Activated CD4-positive, alpha-beta T cell treated with anti-CD3 and anti-CD28 coated beads, Interleukin-2, amount 50 U/mL, for 1 hour (primary cell): ENCODE results near the gene FGL2.
"Not testable (repeated sequence)": the region's sequence is repeated elsewhere in the genome, so short reads cannot be mapped to it uniquely, and the experiment has no call there.

Experiments used
- DNase-seq: peaks from one replicate; pipeline ENCODE4 v3.0.0-alpha.2; 2020

The FGL2 gene

DNA sequence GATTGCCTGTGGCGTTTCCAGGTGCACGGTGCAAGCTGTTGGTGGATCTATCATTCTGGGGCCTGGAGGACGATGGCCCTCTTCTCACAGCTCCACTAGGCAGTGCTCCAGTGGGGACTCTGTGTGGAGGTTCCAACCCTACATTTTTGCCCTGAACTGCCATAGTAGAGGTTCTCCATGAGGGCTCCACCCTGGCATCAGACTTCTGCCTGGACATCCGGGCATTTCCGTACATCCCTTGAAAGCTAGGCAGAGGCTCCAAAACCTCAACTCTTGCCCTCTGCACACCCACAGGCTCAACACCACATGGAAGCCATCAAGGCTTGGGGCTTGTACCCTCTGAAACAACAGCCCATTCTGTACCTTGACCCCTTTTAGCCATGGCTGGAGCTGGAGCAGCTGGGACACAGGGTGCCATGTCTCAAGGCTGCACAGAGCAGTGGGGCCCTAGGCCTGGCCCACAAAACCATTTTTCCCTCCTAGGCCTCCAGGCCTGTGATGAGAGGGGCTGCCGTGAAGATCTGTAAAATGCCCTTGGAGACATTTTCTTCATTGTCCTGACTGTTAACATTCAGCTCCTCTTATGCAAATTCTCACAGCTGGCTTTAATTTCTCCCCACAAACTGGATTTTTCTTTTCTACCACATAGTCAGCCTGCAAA lies 10.0 kb upstream of the FGL2 start:
- DNase-seq, result no peak

DNA sequence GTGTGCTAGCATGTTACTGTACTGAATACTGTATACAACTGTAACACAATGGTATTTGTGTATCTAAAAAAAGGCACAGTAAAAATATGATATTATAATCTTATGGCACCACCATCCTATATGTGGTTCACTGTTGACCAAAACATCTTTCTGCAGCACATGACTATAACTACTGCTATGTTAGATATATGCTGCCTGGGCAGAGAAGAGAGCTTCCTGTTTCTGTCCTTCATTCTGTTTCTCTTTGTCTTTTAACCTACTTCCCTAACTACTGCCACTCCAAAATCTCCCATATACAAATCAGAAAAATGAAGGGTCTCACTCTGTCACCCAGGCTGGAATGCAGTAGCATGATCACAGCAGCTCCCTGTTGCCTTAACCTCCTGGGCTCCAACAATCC lies 8.8 kb upstream of the FGL2 start:
- DNase-seq, result no peak

DNA sequence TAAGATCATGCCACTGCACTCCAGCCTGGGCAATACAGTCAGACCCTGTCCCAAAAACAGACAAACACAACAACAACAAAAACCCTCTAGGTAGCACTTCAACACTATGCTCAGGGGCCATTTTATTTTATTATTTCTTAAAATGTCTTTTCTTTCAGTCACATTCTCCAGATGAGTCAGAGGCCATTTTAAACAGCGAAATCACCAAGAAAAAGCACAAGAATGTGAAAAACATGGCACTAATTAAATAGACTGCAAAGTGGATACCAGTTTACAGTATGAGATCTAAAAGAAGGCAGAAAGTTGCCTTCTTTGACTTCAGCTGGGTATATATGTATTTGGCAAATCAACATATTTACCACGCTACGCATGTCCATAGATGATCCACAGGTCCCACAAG lies 6.1 kb upstream of the FGL2 start:
- no peak for DNase-seq

DNA sequence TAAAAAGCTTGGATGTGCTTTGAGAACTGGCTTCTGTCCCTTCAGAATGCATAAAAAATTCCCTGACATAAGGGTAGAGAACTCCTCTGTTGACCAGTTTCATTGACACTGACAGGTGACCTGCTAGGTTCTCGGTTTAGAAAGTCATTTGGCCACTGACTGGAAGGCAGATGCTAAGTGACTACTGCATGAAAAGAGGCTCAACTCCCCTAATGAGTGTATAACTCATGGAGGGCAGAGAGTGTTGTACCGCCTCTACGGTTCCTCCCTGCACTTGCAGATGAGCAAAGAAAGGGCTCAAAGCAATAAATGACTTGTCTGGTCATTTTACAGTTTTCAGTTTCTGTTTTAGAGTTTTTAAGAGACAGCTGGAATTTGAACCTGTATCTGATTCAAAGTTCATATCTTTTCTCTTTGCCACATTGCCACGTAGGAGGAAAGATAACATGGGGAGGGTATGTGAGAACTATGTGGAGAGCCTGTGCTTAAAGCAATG lies 2.9 kb upstream of the FGL2 start:
- no peak for DNase-seq

DNA sequence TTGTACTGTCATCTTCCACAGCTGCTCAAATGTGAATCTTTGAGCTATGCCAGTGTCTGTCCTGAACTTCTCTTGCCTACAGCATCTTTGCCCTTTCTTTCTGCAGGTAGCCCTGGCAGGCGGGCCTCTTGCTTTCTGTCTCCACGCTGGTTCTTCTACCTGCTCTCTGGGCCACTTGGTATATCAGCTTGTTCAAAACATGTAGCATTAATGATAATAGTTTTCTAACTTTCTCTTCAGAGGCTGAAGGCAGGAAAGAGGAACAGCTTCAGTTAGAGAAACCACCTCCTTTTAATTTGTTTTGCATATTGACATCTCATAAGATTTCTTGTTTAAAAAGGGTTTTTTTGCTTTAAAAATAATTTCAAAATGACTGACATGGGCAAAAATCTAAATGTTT lies 923 bp upstream of the FGL2 start:
- DNase-seq, result no peak

DNA sequence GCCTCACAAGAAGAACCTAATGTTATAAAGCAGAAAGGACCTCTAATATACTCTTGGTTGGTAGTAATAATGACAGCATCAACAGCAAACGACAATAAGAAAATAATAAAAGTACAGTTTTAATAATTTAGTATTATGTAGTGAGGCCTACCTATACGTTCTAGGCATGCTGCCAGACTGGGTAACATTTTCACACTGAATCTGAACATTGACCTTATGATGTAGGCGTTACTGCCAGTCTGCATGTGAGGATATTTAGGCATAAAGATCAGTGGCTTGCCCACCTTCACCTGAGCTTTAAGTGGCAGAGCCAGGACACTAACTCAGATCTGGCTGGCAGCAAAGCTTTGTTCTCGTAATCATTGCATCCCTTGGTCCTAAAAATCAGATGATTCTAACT lies 2.5 kb downstream of the FGL2 start:
- DNase-seq, result no peak

DNA sequence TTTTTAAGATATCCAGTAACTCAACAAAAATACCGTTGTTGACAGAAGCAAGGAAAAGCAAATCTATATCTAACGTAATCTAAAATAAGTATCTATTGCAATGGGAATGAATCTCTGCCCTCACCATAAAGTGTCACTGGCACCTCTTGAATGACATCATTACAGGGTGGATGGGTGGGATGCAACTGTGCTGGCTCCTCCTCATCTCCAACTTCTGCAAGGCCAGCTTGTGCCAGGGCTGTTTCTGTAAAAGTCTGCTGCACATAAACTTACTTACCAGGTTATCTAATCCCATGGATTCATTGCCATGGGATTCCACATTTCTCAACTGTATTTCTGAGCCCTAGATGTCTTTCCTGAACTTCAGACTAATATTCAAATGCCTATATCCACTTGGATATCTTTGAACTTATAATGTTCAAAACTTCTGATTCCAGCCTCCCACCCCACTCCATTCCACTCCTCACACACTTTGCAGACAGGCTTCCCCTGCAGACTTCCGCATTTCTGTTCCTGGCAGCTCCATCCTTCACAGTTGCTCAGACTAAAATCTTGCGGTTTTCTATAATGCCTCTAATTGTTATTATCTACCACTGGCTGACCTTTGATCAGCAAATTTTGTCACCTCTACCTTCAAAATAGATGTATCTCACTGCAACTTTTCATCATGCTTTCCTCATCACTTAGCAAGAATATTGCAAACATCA lies 10.7 kb downstream of the FGL2 start:
- no peak for DNase-seq

DNA sequence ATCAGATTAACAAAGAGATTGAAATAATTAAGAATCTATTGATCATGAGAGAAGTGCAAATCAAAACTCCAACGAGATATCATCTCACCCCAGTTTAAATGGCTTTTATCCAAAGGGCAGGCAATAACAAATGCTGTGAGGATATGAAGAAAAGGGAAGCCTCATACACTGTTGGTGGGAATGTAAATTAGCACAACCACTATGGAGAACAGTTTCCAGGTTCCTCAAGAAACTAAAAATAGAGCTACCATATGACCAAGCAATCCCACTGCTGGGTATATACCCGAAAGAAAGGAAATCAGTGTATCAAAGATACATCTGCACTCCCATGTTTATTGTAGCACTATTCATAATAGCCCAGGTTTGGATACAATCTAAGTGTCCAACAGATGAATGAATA lies 13.8 kb downstream of the FGL2 start:
- no peak for DNase-seq

DNA sequence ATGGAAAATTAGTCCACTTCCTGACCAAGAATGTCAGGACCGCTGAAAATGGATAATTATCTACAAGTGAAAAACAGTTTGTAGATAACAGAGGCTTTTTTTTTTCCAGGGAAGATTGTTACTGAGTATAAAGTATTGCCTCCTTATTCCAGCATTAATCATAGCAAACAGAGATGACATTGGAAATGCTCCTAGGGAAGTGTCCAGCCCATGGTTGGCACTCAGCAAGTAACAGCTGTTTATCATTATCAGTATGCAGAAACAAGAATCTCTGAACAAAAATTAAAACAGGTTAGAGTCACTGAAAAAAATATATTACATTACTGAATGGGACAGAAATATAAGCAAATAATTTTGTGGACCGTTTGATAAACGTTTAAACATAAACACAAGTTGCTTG lies 14.6 kb downstream of the FGL2 start:
- no peak for DNase-seq

DNA sequence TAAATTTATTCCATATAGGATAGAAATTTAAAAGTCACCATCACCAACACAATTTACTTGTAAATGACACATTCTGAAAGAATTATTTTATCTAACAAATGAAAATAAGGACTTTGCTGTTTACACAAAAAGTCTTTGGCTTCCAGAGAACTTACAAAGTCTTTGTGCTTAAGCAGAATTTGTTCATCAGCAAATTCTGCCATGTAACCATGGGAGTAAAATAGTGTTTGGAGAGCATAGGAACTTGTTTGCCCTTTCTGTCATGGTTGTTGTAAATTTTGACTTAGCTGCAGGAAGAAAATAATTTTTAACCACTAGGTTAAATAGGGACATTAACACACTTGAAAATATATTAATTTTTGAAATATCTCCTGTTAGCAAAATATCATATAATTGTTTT lies 15.2 kb downstream of the FGL2 start:
- DNase-seq, result no peak

DNA sequence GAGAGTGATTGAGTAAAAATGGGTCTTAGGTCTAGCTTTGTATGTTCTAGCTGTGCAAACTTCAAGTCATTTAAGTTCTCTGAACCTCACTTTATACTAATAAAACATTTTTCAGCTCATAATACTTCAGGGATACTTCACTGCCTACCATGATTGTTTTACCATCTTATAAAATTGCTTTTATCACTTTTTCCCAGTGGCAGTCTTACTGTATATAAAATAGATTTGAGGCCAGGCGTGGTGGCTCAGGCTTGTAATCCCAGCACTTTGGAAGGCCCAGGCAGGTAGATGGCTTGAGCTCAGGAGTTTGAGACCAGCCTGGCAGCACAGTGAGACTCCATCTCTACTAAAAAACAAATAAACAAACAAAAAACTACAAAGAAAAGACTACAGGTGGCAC lies 17.4 kb downstream of the FGL2 start:
- DNase-seq, result no peak

DNA sequence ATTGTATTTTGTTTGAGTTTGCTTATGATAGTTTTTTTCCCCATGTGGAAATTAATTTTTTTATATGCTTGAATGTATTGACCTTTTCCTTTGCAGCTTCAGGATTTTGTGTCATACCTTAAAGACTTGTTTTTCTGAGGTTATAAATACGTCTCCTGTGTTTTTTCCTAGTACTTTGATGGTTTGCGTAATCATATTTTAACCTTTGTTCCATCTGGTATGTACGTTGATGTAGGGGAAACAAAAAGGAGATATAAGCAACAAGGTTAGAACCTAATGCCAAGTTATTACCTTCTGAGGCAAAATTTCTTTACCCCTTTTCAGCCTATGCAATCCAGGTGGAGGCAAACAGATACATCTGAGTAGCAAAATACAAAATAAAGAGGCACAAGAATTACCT lies 17.9 kb downstream of the FGL2 start:
- no peak for DNase-seq

DNA sequence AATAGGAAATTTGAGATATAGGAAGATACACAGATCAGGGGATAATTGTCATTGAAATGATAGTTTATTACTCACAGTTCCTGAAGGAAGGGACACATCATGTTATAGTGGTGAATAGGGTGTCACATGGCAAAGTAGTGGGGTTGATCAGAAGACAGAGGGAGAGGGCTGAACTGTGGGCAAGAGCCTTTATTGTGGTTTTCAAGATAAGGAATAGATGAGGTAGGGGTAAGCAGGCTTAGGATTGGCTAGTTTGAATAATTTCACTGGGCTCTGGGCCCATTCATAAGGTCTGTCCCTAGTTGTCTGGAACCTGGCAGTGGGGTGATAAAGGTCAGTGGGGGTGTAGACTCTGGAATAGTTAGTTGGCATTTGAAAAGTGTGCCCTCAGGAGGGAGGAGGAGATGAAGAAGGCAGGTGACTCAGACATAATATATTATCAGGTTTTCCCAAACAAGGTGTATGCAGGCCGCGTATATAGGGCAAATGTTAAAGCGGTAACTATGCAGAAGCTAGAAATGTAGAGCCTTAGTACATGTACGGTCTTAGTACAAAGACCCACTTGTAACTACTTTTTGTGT lies 18.5 kb downstream of the FGL2 start:
- DNase-seq, result no peak

DNA sequence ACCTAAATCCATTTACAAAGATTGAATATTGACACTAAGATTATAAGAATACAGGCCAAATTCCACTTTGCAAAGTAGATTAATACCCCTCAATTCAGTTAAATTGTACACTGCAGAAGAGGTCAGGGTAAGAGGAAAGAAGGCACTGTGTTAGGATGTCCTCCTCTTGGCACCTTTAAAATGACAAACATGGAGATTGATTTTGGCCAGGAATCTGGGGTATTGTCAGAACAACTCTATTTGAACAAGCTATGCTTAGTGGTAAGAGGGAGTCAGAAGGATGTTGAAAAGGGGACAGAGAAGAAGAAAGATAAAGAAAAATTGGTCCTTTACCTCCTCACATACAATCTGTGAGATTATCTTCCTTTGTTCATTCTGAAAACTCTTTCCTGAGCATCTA lies 21.6 kb downstream of the FGL2 start:
- not testable (repeated sequence) for DNase-seq

DNA sequence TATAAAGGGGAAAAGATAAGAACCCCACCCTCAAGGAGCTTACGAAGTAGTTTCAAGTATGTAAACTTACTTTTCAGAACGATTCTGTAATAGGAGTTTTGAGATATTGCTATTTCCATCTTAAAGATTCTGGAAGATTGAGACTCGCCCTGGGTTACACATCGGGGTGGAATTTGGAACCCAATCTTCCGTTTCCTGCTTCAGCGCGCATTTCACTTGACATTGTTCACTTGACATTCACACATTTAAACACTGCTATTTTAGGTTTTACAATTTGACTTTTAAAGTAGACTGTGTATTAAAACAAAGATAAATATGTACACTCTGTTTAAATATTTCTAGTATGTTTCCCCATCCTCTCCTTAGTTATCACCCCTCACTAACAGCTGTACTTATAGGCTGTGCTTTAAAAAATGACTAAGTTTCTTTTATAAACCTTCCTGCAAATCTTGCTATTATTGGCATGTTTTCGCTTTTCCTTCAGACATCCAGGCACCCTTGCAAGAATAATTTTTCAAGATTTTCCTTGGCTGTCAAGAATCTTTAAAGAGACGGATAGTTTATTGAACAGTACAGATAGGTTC lies 22.2 kb downstream of the FGL2 start:
- DNase-seq, result not testable (repeated sequence)

DNA sequence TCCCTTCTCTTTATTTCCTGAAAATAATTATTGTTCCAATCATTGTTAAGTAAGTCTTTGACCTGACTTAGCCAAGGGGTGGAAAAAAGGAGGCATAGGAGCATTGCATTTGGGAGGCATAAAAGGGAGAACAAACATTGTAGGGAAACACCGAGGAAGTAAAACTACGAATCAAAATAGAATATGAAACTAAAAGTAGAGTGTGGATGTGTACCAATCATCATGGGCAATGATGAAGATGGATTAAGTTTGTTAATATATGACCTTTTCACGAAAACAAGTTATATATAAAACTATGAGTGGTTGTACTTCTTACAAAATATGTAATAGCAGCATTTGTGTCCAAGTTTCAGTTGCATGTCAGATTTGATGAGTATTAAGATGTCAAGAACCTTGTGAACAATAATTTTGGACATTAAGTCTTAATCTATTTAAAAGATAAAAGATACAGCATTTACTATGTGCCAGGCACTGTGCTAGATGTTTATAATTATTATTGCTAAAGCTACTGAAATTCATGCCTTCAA lies 24.3 kb downstream of the FGL2 start:
- not testable (repeated sequence) for DNase-seq

DNA sequence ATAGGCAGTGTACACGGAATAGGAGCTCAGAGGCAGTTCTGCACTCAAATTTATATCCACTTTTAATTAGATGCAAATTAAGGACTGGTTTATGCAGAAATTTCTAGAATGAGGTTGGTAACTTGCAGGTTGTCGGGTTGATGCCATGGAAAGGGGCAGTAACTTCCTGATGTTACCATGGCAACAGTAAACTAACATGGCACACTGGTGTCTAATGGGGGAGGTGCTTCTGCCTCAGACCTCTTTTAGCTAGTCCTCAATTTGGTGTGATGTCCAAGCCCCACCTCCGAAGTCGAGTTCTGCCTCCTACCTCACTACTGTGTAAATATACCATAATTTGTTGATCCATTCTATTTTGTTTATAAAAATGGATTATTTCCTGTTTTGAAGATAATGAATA lies 25.2 kb downstream of the FGL2 start:
- DNase-seq, result not testable (repeated sequence)

DNA sequence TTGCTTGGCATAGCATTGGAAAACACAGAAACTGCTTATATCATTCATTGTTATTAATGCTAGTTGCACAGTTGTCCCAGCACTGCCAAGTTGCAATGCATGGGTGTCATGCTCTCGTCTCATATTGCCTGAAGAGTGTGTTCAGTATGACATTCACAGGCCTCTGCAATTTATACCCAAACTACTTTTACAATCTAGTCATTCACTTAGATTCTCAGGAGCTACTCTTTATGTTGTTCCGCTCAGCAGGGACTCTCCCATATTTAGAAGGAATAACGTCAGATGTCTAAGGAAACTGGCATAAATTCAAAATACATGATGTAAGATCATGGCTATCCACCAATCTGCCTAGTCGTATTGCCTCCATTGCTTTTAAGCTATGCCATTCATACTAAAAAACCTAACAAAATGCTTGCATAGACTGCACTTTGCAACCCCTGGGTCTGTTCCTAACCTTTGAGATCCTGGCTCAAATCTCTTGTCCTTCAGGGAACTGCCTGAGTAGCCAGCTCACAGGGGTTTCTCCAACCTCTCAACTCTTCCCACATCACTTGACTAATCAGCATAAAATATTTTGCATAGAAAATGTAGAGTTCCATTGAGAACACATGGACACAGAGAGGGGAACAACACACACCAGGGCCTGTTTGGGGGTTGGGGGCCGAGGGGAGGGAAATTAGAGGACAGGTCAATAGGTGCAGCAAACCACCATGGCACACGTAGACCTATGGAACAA lies 27.0 kb downstream of the FGL2 start:
- DNase-seq, result not testable (repeated sequence)

DNA sequence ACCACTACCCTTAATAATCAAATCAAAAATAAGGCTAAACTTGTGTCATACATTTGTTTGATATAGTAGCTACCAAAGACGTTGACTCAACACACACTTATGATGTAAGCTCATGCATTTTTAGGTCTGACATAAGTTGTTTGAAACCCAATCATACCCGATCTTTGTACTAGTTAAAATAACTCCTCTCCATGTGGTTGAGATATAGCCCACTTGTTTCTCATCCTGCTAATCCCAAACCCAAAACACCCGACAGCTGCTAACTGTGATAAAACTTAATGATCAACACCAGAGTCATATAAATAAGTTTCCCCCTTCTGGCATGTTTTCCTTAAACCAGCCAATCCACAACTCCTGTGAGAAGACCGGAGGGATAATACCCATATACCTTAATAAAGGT lies 28.5 kb downstream of the FGL2 start:
- not testable (repeated sequence) for DNase-seq

DNA sequence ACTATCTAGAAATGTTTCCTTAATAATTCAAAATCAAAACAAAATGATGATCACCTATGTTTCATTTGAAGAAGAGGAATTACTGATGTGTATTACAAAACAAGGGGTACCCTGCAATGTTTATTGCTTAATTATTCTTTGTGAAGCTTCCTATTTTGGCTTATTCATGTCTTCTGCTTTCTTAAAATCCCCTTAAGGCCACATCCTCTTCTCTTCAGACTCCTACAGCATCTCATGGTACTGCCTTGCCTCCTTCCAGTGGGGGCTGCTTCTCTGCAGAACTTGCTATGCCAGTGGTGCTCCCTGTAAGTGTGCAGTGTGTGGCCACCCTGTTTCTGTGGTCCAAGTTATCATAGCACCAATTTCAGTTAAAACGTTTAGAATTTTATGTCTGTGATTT lies 42.2 kb downstream of the FGL2 start:
- no peak for DNase-seq

DNA sequence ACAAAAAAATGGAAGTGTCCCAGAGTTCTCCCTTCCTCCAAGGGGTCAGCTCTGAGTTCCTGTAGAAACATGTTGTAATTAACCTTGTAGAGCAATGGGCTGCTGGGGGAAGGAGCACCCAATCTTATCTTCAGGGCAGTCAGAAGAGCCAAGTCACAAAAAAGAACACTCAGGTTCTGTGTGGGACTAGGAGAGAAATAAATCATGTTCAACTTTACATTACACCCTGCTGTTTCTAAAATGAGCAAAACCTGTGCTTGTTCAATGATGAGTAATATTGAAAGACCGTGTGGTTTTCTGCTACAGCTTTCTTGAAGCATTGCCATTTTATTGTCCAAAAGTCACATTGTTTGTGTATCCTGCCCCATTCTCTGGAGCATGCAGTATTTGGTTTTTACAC lies 42.6 kb downstream of the FGL2 start:
- not testable (repeated sequence) for DNase-seq

DNA sequence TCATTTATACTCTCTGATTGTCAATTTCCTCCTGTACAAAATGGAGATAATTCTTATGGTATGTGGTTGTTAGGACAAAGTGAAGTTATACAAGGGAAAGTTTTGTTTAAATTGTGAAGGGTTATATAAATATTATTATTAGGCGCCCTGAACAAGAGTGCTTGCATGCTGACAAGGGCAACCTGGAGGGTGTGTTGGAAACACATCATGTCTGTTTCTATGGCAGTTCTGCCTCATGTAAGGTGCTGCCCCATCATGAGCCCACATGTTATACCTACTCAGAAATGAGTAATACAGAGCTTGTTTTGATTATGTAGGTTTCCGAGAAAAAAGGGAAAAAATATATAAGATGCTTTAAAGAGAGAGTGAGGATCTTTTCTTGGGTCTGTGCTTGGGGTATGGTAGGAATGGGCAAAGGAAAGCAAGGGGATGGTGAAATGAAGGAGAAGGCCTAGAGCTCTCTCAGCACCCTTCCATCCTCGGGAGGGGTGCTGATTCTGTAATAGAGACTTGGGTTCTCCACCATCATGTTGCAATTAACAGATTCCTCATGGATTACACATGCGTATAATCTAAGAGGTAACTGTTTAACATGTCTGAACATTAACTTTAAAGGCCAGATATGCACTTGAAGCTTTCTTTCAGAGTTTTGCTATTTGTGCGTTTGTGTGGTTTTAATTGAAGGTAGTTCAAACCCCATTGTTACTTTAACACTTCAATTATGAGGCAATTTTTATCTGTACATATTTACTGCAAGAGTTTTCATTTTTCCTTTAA lies 43.8 kb downstream of the FGL2 start:
- DNase-seq, result not testable (repeated sequence)
